ENCODE results near the gene VDAC1.

DNA sequence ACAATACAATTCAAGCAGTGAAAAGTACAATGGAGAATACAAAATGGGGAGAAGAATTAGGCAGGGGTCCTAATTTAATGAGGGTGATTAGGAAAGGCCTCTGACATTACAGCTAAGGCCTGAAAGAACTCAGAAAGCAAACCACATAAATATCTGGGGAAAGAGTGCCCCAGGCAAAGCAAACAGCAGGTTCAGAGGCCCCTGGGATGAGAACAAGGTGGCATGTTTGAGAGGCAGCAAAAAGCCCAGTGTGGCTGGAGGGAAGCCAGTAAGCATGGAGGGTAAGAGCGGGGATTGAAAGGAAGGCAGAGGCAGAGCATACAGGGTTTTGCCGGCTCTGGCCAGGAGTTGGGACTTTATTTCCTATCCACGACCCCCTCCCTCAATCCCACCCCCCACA, 33.4 kb upstream of the VDAC1 start:
- TF ChIP-seq GATA2 (IDR thresholded peaks at IDR 0.05; ENCODE audit: low read depth, low read length) (no peak), GATA3 (IDR thresholded peaks at IDR 0.05; ENCODE audit: low read depth, low read length) (no peak)

Measured in SH-SY5Y (cell line).